RPMI7951 (cell line): ENCODE measurements around the gene CPN2. TPM values are rescaled to one million over a fixed set of nuclear protein-coding genes. Genes with fewer than 3 reads are reported as not detected.

Experiments used
- DNase-seq: peaks from one replicate; pipeline ENCODE4 v3.0.0-alpha.2; 2012; ENCODE audit warnings: low read depth
- total RNA-seq: library from RNA; depleted of rRNA; stranded (reverse); fragments of >200 nt; shearing (Covaris generic); gene quantifications from 2 replicates; pipeline ENCODE4 v1.2.3, GENCODE V29; 2014

CPN2 gene
- total RNA-seq, 1 experiment from 2014 or later, result not detected

DNA sequence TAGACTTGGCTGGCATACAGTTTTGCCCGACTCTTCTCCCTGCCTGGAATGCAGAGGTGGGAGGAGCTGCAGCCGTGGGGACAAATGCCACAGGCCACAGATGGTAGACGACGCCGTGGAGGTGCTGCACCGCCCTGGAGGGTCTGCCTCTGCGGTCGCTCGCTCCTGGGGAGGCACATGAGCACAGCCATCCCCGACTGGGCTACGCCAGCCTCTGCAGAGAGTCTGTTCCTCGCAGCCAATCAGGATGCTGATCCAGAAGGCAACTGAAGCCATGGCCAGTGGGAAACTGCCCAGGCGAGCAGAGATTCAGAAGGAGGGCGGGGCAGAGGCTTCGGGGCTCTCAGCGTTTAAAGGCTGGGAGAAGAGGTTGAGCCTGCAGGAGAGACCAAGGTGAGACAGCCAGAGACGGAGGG lies 30.3 kb upstream of the CPN2 start:
- DNase-seq, result peak; percentile 27

DNA sequence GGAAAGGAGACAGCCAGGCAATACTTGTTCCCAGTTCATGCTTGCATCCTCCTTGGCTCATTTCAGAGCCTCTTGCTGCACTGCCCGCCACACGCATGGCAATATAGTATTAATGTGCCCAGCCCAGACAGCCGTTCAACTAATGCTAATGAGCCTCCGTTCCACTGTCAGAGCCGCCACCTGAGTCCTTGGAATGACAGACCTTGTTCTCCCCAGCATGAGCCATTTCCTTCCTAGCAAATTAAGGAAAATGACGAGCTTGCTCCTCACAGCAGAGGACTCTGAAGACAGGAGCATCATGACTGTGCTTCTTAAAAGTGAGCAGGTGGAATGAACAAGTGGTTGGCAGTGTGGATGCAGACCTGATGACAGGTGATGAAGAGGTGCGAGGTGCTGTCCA lies 29.2 kb upstream of the CPN2 start:
- no peak for DNase-seq

DNA sequence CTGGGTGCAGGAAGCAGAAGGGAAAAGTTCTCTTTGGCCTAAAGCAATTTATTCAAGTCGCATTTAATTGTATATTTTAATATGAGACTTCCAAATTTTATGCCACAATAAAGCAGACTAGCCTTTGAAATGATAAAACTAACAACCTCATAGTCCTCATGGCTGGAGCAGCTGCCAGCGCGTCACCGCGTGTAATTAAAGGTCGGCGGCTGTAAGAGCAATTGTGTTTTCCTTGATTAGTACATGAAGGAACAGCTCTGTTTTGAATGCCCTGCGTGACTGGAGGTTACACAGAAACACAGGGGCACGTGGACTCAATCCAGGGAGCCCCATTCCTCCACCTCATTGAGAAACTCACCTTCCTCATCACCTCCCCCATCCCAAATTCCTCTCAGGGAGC lies 28.5 kb upstream of the CPN2 start:
- no peak for DNase-seq

DNA sequence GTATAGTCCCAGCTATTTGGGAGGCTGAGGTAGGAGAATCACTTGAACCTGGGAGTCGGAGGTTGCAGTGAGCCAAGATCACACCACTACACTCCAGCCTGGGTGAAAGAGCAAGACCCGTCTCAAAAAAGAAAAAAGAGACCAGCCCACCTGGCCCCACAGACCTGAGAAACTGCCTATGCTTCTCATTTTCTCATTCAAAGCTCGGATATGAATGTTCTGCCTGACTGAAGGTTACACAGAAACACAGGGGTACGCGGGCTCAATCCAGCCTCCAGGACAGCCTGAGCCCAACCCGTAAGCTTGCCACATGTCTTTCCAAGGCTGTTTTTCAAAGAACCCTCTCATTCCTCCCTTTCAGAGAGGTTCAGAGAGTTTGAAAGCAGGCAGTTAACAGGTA lies 28.1 kb upstream of the CPN2 start:
- no peak for DNase-seq

DNA sequence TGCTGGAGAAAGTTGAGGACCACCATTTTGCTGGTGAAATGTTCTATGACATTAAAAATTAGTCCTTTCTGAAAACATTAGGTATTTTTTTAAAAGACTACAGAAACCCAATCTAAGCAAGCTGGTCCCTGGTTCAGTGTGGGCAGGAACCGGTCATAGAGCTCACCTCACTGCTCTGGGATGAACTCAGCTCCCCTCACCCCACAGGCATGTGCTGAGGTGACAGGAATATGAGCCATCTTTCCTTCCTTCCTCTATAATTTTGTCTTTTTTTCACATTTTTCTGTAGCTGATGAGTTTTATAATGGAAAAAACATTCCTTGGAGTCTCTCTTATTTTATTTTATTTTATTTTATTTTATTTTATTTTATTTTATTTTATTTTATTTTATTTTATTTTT lies 26.6 kb upstream of the CPN2 start:
- DNase-seq, result no peak

DNA sequence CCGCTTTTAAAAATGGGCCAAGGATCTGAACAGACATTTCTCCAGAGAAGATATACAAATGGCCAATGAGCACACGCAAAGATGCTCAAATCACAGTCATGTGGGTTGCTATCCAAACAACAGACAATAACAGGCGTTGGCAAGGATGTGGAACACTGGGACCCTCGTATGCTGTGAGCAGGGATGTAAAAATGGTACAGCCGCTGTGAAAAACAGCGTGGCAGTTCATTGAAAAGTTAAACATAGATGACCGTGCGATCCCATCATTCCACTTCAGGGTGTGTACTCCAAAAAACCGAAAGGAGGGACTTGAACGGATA lies 25.1 kb upstream of the CPN2 start:
- no peak for DNase-seq

DNA sequence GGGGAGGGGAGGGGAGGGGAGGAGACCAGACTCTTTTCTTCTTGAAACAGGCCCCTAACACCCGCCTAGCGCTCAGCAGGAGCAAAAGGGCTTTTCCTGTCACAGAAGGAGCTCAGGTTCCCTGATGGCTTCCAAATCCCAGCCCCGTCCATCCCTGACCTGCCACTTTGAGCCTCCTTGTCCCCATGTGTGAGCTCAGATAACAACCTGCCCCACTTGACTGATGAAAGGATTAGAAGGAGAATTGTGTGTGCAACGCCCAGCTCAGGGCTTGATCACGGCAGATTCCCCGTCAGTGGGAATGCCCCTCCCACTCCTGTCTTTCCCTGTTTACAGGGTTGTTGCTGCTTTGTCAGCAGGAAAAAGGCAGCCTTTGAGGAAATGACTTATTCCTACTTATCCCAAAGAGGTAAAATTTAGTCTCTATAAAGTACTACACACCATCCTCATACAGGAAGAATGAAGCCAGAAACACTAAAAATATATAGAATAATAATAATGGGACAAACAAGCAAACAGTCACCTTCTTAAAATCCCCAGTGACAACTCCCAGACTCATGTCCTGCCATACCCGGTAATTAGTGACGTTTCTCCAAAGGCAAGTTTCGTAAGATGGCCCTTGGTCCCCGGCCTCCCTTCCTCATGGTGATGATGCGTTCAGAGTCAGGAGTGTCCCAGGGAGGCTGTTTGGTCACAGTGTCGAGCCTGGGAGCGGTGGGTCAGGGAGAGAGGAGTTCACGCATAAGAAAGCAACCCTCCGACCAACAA lies 24.5 kb upstream of the CPN2 start:
- DNase-seq, result no peak

DNA sequence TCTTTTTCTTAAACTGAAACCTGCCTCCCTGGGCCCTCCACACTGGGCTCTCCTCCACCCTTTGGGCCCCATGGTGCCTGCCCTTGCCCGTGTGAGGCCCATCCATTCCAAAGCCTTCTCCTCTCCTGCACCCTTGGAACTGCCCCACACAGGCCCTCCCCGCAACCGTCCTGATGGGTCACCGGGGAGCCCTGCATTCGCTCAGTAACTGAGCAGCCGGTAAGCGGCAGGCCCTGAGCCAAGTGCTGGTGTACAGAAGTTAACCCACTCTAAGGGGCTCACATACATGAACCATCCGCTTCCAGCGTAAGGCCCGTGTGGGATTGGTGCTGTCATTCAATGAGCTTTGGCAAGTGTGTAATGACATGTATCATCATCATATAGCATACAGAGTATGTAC lies 23.8 kb upstream of the CPN2 start:
- no peak for DNase-seq

DNA sequence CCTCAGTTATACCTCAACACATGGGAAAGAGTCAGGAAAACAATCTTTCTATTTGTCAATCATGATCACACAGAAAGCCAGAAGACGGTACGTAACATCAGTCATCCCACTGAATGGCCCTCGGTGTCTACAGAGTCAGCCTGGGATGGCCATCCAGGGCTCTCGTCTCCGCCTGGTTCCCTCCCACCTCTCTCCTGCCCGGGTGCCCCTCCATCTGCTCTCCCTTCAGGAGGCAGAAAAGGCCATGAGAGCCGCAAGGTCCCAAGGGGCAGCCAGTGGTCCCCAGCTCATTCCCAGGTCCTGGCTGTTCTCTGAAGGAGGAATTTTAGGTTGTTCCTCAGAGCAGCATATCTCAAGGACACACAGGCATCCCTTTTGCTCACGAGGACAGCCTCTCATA lies 22.8 kb upstream of the CPN2 start:
- DNase-seq, result no peak

DNA sequence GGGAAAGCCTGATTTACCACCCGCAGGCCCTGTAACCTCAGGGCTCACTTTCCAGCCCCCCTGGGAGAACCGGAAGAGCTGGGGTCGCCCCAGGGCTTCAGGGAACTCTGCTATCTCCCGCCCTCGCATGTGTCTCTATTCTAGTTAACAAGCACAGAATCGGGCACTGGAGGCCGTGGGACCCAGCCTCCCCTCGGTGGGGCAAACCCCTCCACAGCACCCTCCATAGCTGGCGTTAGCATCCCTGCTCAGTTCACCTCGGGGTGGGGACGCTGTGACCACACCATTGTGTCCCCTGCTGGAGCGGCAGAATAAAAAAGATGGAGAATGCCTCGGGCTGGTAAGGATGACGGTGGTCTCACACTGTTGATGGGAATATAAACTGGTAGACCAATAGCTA lies 21.9 kb upstream of the CPN2 start:
- no peak for DNase-seq

DNA sequence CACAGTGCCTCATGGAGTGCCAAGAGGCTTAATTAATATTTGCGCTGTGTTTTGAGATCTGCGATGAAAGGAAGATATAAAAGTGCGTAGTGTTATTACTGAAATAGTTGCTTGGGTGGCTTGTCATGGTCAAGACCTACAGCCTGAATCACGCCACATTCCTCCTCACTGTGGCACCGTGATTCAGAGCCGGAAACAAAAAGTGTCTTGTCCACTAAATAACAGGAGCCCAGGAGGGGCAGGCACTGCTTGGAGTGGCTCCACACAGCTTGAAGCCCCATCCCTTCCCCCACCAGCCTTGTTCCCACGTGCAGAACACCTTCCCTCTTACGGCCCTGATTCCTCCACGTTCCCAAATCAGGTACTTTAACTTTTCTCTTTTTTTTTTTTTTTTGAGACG lies 19.6 kb upstream of the CPN2 start:
- peak; percentile 75 for DNase-seq

DNA sequence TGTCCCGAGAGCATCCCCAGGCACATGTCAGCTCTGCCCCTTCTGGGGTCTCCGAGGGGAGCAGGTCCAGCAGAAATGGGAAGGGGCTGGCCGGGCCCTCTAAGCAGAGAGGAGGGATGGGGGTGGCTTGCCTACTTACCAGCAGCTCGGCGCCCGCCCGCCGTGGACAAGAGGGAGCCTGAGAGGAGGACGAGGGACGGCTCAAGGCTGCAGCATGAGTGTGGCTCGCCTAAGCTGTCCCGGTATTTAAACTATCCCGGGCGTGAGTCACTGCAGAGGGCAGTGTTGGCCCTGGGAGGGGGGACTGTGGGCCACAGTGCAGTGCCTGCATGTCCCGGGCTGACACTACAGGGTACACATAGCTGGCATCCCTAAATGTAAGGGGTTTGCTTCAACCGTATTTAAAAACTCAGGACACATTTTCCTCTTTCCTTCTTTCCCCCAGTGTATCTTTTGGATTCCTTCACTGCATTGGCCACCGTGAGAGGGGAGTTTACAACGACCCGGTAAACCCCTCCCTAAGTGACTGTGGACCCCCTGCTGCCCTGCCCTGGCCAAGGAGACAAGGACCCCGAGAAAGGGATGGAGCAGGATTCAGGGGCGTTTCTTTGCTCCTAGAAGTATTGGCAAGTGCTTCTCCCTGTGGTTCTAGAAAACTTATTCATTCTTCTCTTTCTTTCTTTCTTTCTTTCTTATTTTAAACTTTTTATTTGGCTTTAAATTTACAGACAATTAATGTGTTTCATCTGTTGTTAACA lies 18.6 kb upstream of the CPN2 start, which contains the start of gene LRRC15:
LRRC15 (minus strand) TSS at position 222 of the 758 bp plus-strand sequence. CDS start 8,700 bp downstream, outside the sequence.
- DNase-seq, result peak; percentile 86

DNA sequence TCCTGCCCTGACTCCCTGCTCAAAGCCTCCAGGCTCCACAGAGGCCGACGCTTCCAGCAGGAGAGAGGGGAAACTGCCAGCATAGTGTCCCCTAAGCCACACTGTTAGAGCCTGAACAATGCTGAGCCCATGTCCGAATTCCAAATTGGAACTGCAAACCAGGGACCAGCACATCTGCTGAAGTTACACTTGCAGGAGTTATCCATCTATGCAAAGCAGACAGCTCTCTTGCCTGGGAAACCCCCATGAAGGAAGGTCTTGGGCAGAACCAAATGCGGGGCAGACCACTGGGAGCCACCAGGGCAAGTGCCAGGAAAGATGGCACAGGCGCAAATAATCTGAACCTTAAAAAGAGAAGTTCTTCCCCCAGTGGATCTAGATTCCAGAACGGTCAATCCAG lies 17.8 kb upstream of the CPN2 start:
- DNase-seq, result peak; percentile 33

DNA sequence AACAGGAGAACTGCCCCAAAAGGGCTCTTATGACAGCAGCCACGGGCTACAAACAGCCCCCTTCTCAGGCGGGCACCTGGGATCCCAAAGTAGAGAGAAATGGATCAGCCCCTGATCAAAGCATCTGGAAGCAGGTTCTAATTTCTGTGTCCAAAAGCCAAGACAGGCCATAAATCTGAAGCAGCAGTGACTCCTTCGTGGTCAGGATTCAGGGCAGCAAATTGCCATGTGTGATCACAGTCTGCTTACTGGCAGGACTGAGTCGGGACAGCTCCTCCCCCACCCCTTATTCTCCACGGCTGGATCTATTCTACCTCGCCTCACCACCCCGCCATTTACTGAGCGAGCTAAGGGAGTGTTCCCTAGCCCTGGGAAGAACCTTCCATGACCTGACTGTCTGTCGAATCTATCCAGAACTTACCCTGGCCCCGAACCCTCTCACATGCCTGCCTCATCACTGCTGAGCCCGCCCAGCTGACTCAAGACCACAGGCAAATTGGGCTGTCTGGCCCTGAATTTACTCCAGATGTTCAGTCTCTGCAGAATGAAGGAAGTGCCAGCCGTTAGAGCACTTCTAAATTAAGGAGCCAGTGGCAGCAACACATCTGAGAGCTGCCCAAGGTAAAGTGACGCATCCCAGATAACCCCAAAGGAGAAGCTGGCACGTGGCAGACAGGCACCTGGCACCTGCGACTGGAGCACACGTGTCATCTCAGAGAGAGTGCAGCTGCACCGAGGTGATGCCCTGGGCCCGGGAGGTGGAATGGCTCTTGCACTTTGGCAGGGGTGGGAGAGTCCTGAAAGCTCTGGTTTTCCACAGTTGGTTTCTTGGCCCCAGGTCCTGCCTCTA lies 17.1 kb upstream of the CPN2 start:
- DNase-seq, result peak; percentile 94

DNA sequence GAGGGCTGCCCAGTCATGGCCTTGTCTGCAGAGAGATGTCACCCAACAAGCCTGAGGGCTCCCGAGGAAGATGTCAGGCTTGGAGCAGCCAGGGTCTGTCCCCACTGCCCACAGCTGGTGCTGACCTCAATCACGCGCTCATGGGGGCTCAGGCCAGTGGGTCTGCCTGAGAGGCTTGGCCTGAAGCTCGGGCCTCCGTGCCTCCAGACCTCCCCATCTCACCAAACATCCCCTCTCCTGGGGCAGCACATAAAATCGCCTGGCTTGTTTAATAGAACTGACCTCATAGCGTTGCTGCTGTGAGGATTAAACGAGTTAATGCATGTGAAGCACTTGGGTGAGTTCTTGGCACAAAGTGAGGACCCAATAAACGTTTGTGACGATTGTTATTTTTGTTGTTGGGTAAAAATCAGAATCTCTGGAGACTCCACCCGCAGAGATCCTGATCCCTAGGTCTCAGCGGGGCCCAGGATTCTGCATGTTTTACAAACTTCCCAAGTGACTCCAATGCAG lies 14.9 kb upstream of the CPN2 start:
- DNase-seq, result no peak

DNA sequence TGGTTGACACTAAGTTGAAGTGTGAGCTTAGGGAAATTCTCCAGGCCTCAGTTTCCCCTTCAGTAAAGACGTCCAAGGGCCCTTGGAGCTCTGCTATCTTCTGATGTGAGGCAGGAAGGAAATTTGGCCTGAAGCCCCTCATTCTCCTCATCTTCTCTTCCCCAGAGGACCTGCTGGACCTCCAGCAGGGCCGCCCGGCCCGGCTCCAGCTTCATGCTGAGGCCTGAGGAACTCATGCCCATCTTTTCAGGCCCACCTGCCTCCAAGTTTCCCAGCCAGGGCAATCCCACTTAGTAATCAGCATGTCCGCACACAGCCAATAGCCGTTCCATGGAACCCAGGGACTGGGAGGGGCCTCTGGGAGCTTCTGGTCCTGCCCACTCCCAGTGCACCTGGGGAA lies 14.4 kb upstream of the CPN2 start:
- DNase-seq, result no peak

DNA sequence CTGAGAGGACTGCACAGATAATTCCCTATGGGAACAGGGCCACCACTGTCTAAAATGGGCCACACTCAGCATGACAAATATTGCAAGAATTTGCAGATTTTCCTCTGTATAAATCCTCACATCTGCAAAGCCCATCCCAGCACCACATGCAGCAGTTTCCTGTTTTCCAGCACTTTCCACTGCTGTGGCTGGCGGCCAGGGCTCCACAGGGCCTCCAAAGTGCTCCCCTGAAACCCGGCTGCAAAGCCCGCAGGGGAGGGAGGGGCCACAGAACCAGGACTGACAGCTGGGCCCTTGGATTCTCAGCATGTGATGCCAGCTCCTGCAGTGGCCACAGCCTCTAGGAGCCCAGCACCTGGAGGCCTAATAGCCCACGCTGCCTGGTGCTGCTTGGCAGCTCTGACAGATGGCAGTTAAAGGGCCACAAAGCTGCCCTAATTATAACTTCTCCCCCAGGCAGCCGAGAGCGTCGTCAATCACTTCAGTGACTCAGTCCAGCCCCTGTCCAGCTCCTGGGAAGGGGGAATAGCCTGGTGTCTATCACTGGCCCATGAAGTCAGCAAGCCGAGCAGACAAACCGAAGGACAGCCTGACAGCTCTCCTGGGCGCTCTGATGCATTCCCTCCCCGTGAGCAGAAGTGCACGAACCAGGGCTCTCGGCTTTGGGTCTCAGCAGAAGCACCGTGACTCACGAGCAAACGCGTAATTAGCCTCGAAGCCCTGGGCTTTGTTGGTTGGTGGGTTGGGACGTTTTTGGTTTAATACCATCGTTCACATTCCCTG lies 13.7 kb upstream of the CPN2 start:
- DNase-seq, result peak; percentile 99

DNA sequence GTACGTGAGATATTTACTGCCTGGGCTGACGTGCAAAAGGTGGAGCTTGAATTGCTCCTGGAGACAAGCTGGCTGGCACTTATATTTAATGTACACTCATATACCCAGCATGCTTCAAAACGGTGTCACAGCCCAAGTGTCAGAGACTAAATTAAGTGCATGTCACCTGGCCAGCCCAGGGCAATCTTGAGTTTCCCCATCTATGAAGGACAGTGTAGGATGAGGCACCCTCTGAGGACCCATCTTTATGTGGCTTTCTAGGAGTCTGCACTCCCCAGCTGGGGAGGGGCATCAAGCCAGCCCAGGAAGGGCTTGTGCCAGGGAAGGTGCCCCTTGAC lies 13.2 kb upstream of the CPN2 start:
- DNase-seq, result no peak

DNA sequence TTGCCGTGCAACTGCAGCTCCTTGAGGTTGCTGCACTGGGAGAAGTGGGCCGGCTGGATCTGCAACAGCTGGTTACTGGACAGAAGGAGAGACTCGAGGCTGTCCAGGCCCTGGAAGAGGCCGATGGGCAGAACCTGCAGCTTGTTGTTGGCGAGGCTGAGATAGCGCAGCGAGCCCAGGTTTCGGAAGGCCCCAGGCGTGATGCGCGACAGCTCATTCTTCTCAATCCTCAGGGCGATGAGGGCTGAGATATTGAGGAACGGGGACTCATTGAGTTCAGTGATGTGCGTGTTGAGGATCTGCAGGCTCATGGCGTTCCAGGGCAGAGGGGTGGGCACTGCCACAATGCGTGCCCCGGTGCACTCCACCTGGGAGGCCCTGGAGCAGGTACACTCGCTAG lies 9.4 kb upstream of the CPN2 start:
- no peak for DNase-seq

DNA sequence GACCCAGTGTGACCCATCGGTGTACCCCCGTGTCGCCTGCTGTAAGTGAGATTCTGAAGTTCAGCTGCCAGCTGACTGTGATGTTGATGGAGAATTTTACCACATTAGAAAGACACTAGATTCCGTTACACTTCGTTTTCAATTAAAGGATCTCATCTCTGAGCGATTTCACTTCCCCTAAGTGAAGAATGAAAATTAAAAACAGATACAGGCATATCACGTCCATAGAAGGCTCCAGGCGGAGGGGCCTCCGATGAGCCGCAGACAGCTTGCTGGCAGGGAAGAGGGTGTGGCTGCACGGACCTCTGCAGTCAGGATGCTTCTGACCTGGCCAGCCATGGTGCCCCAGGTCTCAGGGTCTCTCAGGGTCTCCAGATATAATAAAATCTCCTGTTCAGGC lies 6.6 kb upstream of the CPN2 start:
- no peak for DNase-seq

DNA sequence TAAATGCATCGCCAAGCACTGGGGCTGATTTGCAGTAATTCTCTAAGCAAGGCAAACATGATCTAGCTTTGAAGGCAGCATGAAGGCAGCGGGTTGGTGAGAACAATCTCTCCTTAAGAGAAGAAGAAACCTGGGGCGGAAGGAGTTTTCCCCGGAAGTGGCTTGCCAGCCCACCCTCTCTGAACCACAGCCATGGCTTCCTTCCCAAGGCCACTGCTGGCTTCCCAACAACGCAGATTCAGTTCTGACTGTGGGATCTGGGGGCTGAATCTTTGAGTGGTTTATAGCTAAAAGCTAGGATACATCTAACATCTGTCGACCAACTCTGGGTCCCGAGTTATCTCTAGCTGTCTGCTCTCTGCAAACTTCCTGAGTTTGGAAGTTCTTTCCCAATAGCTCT lies 4.3 kb upstream of the CPN2 start:
- no peak for DNase-seq

DNA sequence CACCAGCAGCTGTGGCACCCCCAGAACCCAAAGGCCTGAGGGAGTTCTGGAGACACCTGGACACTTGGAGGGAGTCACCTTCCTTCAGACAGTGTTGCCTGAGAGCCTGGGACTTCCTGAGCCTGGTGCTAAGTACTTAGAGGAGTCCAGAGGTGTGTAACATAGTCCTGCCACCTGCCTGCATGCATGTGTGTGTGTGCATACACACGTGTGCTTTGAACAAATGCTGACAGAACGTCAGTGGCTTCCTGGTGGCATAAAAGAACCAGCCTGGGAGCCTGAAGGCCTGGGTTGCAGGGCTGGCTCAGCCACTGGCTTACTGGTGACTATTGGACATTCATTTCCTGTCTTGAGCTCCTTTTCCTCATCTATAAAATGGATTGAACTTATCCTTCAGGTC lies 3.2 kb upstream of the CPN2 start:
- no peak for DNase-seq
